ENCODE measurements around the gene APC.

Gene APC

DNA sequence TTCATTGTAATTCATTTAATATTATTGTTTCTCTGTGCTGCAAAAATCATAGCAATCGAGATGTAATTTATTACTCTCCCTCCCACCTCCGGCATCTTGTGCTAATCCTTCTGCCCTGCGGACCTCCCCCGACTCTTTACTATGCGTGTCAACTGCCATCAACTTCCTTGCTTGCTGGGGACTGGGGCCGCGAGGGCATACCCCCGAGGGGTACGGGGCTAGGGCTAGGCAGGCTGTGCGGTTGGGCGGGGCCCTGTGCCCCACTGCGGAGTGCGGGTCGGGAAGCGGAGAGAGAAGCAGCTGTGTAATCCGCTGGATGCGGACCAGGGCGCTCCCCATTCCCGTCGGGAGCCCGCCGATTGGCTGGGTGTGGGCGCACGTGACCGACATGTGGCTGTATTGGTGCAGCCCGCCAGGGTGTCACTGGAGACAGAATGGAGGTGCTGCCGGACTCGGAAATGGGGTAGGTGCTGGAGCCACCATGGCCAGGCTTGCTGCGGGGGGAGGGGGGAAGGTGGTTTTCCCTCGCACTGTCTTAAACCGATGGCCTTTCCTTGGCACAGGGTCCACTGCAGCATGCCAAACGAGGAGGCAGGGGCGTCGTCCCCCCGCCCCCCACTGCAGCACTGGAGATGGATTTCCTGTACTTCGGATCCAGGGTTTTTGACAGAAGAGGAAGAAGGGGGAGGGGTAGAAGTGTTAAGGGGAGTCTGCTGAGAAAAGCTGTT lies at the start of gene APC:
Gene APC, plus strand, starts transcription at position 423 of the 728 bp plus-strand sequence. CDS start 17,006 bp downstream, outside the sequence.
- DNase-seq (ENCODE audit: extremely low read depth in 1 of 2, low read depth in 1 of 2), result peak; percentile 37 to 57

DNA sequence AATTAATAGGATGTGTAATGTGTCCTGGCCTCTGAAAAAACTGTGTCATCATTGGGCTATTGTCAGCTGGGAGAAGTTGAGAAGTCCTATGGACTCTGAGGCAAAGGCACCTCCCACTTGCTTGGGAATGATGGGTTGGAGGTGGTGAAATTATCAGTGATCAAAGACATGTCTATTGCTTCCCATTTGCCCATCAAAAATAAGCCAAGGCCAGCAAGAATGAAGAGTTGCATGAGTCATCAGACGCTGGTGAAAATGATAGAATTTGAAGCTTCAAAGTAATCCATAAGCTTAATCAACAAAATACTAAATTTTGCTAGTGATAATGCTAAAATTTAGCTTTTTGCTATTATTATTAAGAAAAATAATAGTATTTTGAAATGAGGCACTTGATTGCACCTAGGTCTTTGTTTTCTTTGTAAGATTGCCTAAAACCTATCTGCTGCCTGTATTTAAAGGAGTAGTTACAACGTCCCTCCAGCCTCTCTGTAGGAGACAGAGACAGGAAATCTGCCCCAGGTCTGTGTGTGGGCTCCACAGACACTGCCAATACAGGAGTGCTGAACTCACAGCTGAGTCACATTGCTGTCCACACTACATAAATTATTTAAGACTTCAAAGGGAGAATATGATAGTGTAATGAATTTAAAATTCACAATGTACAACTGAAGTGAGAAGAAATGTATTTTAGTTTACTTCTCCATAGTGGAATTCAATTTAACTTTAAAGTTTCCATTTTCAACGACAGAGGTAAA lies 48.4 kb upstream of the APC start:
- DNase-seq (ENCODE audit: extremely low read depth in 1 of 2, low read depth in 1 of 2), result no peak

DNA sequence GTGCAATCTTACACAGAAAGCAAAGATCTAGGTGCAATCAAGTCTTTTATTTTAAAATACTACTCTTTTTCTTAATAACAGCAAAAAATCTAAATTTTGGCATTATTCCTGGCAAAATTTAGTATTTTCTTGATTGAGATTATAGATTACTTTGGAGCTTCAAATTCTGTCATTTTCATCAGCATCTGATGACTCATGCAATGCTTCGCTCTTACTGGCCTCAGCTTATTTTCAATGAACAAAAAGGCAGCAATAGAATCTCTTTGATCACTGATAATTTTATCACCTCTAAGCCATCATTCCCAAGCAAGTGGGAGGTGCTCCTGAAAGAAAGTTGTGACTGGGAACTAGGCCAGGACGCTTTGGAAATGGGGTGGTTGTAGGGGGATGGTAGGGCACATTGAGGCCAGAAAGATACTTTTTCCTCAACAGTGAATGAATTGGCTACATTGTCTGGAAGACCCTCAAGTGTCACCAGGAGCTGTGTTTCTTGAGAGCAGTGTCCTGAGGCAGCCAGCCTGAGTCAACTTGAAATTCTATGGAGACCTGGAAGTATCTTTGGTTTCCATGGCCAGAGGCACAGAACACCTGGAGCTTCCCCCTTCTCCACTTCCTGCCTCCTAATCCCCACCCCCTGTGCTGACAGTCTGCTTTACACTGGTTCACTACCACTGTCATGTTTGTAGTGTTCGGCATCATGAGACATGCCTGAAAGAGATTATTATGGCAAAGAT lies 46.9 kb upstream of the APC start:
- DNase-seq (ENCODE audit: extremely low read depth in 1 of 2, low read depth in 1 of 2), result no peak

DNA sequence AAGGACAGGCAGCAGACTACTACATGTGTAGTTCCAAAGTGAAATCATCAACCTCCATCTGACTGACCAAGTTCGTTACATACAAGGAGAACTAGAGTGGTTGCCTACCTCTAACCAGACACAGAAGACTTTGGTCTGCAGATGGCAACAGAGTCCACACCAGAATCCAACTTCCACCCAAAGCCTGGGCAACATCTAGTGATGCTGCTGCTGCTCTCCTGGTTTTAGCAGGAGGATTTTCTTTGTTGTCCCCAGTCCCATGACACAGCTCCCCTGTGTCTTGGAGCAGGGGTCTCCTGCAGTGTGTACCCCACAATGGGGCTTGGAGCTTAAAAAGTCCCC lies 46.4 kb upstream of the APC start:
- no peak for DNase-seq (ENCODE audit: extremely low read depth in 1 of 2, low read depth in 1 of 2)

DNA sequence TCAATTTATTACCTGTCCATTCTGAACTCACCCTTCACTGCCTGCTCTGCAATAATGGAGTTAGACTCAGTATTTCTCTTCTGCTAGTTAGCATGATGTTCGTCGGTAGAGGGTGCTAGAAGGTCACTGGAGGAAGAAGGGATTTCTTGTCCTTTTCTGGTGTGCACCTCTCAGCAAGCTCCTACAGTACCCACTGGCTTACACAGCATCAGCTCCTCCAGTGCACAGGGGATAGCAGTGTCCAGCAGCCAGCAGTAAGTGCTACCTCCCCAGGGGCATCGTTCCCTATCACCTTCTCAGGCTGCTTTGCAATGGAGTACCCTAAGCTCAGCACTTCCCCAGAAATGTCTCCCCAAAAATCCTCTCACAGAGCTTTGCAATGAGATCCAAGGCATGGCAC lies 45.9 kb upstream of the APC start:
- no peak for DNase-seq (ENCODE audit: extremely low read depth in 1 of 2, low read depth in 1 of 2)

DNA sequence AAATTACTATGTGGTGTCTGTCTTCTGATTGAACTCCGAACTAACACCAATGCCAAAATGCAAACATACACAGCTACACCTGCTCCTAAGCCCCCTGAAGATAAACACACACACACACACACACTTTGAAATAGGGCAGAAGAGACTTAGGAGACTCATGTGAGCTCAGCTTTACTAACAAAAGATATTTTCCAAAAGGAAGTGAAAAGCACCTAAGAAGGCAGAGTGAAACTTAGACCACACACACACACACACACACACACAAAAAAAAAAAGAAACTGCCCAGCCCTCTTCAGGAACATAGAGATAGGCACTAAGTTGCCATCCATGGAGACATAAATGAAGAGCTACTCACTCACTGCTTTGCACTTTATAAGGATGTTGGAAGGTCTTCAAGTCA lies 45.2 kb upstream of the APC start:
- no peak for DNase-seq (ENCODE audit: extremely low read depth in 1 of 2, low read depth in 1 of 2)

DNA sequence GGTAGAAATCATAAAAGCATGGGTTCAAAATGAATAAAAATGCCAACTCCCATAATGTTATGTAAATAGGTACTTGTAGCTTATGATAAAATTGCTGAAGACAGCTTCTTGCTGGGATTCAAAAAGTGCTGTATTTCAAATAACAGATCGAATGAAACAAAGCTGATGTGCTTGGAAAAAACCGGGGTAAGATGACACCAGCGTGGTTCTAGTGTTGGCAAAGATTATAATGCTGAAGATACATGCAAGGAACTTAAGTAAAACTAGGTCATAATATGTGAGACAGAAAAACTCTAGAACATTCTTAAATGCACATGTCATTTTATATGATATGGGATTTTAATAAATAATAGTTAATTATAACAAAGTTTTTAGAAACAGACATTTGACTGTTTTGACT lies 44.4 kb upstream of the APC start:
- DNase-seq (ENCODE audit: extremely low read depth in 1 of 2, low read depth in 1 of 2), result no peak

DNA sequence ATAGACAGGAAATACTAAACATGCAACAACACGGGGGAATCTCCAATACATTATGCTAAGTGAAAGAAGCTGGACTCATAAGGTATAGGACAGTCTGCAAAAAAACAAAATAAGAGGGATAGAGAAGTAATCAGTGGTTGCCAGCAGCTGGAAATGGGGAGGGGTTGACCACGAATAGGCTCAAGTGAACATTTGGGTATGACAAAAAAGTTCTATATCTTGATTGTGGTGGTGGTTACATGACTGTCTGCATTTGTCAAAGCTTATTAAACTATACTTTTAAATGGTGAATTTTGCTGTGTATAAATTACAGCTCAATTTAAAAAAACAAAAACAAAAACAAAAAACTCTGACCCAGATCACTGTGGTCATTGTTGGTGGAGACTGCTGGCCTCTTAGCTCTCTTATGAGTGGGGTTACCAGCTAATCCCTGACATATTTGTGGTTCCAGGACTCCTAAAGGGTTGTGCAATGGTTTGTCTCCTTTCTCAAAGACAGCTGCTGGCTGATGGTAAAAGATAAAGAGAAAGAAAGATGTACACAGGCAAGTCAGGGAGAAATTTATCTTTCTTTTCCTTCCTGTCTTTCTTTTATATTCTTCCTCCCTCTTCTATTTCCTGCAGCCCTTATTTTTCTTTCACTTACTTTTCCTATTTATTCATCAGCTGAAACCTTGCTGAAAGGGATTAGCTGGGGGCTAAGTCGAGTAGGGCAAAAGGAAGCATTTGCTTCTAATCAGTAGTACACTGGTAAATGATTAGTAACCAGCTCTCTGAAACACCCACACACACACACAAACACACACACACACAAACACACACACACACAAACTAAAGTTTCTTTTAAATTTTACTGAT lies 42.6 kb upstream of the APC start:
- no peak for DNase-seq (ENCODE audit: extremely low read depth in 1 of 2, low read depth in 1 of 2)

DNA sequence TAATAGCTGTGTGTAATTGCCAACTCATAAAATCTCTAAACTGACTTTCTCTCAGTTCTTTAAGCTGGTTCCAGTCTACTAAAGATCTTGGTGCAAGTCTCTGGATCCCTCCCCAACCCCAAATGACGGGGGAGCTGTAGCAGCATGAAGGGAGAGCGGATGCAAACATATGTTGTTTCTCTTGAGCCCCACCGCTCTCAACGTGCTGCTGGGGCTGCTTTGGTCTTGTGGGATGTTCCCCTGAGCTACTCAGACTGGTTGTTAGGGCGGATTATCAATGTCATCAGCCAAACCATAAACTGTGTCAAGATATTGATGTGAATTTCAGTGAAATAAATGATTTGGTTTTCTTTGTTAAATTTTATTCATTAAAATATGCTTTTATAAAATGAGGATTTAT lies 40.9 kb upstream of the APC start:
- DNase-seq (ENCODE audit: extremely low read depth in 1 of 2, low read depth in 1 of 2), result no peak

DNA sequence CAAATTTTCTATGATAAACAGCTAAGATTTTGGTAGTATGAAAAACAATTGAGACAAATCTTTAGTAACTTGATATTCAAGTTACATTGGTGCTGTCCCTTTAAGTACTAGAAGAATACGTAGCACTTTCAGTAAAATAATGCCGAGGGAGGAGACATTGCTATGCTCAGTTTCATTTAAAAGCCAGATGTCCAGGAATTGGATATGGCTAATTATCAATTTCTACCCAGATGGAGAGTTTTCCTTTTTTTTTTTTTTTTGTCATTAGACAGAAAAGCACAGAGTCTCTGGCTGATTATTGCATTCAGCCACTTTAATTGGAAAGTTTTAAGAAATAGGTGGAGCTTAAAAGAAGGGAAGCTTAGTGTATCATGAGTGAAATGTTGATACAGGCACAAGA lies 40.4 kb upstream of the APC start:
- no peak for DNase-seq (ENCODE audit: extremely low read depth in 1 of 2, low read depth in 1 of 2)

DNA sequence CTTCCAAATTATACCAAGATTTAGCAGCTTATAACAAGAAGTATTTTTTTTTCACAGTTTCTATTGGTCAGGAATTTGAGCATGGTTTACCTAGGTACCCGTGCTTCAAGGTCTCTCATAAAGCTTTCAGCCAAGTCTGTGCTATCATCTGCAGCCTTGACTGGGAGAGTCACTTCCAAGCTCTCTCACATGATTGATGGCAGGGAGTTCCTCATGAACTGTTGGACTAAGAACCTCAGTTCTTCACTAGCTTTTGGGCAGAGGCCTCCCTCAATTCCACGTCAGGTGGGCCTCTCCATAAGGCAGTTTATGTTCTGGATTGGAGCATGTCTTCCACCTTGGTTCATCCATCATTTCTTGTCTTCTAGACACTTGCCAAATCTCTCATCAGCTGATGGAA lies 39.9 kb upstream of the APC start:
- no peak for DNase-seq (ENCODE audit: extremely low read depth in 1 of 2, low read depth in 1 of 2)

DNA sequence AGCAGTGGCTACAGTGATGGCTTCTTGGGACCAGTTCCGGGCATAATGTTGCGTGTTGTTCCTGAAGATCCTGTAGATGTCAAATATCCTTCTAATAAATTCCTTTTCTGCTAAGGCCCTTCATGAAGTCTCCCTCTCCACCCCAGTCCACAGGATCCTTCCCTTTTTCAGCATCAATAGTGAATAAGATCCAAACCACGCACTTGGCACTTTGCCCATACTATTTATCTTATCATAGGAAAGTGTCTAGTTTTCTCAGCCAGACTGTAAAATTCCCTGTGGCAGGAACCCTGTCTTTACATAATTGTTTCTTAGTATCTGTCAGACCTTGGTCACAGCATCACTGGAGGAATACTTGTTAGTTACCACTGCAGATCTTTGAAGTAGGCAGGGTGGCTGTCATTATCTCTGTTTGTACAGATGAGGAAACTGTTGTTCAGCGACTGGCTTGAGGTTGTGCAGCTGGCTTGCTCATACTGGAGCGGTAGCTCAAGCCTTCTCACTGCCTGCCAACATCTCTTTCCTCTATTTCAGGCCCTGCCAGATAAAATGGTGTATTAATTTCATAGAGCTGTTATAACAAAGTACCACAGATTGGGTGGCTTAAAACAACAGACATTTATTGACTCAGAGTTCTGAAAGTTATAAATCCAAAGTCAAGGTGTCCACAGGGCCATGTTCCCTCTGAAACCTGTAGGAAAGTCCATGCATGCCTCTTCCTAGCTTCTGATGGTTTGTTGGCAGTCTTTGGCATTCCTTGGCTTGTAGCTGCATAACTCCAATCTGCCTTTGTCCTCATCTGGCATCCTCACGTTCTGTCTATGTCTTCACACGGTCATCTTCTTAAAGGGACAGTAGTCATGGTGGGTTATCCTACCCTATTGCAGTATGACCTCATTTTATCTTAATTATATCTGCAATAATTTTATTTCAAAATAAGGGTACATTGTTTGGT lies 33.5 kb upstream of the APC start:
- DNase-seq (ENCODE audit: extremely low read depth in 1 of 2, low read depth in 1 of 2), result no peak

DNA sequence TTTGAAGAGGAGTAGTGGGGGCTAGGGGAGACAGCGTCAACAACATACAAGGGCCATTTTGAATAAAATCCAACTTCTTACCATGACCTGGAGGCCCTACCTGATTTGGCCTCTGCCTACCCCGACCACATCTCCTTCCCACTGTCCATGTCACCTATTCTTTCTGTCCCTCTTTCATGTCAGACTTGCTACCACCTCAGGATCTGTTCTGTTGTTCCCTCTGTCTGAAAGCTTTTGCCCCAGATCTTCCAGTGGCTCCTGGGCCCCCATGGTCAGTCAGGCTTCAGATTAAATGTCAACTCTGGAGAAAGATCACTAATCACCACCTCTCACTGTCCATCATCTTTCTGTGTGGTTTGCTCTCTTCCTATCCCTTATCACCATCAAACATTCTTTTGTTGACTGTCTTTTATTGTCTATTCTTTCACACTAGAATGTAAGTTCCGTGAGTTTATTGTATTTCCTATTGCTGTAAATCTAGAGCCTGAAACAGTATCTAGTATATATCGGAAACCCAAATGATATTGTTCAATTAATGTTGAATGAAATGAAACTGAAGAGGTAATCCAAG lies 31.2 kb upstream of the APC start:
- no peak for DNase-seq (ENCODE audit: extremely low read depth in 1 of 2, low read depth in 1 of 2)

DNA sequence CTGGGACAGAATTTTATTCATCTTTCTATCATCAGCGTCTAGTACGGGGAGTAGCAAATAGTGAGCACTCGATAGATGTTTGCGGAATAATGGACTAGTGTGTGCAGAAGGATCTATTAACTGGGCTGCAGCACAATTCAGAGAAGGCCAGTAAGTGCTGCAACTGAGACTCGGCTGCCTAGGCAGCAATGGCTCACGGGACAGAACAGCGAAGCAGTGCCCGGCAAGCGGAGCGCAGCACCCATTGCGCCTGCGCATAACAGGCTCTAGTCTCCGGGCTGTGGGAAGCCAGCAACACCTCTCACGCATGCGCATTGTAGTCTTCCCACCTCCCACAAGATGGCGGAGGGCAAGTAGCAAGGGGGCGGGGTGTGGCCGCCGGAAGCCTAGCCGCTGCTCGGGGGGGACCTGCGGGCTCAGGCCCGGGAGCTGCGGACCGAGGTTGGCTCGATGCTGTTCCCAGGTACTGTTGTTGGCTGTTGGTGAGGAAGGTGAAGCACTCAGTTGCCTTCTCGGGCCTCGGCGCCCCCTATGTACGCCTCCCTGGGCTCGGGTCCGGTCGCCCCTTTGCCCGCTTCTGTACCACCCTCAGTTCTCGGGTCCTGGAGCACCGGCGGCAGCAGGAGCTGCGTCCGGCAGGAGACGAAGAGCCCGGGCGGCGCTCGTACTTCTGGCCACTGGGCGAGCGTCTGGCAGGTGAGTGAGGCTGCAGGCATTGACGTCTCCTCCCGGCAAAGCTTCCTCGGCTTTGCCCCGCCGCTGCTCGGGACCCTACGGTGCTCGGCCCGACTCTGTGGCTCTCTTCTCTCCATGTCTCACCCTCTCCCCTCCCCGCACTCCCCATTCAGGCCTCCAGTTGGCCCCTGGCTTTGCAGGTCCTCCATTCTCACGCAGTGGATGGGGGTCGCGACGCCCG lies 30.2 kb upstream of the APC start:
- DNase-seq (ENCODE audit: extremely low read depth in 1 of 2, low read depth in 1 of 2), result peak; percentile 89 to 96

DNA sequence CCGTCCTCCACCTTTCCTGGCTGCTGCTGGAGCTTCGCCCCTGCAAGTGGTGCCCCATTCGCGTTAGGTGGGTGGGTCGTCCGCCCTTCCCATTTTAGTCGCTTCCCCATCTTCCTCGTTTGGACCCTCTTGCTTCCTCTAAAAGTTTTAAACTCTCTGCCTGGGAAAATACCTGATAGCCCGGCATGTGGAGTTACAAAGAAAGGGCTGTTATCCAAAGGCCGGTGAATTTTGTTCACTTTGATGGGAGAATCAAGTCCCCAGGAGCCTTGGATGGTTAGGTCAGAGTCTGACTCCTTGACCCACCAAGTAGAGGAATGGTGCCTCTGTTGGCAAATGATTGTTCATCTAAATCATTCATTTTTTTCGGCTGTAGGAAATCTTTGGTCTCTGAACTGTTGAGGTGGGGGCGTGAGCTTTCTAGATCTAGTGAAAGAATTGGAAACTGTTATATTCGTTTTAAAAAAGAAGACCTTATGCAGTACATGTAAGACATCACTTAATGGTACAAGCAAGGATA lies 29.5 kb upstream of the APC start:
- no peak for DNase-seq (ENCODE audit: extremely low read depth in 1 of 2, low read depth in 1 of 2)

DNA sequence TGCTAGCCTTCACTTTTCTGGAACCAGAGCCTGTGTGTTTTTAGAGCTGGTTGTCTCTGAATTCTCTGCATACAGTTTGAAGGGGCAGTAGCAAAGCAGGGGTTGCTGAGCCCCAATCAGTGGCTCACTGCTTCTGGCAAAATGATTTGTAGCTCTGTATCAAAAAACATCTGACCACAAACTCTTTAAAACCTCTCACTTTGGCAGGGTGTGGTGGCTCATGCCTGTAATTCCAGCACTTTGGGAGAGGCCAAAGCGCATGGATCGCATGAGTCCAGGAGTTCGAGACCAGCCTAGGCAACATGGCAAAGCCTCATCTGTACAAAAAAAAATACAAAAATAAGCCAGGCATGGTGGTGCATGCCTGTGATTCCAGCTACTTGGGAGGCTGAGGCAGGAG lies 28.3 kb upstream of the APC start:
- DNase-seq (ENCODE audit: extremely low read depth in 1 of 2, low read depth in 1 of 2), result no peak

DNA sequence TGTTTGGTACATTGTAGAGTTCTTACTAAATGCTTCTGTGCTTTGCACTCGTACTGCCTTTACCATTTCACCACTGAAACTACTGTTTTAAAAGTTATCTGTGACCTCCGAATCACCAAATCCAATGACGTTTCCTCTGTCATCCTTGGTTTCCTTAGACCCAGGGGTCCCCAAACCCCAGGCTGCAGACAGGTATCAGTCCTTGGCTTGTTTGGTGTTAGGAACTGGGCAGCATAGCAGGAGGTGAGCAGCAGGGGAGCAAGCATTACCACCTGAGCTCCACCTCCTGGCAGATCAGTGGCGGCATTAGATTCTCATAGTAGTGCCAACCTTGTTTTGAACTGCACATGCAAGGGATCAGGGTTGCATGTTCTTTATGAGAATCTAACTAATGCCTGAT lies 26.8 kb upstream of the APC start:
- no peak for DNase-seq (ENCODE audit: extremely low read depth in 1 of 2, low read depth in 1 of 2)

DNA sequence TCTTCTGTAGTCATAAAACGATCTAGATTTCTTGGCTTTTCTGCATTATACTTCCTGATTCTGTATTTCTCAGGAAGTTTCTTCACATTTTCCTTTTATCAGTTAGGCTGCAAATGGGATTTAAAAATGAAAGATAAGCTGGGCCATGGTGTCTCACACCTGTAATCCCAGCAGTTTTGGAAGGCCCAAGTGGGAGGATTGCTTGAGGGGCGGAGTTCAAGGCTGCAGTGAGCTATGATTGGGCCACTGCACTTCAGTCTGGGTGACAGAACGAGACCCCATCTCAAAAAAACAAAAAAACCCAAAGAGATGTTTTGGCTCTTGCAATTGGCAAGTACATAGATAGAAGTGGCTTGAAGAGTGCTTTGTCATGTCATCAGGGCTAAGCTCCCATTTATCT lies 26.2 kb upstream of the APC start:
- DNase-seq (ENCODE audit: extremely low read depth in 1 of 2, low read depth in 1 of 2), result no peak

Data from activated CD8-positive, alpha-beta memory T cell treated with anti-CD3 and anti-CD28 coated beads for 1 hour (primary cell).